DMS153 (cell line): ENCODE results near the gene LRRC61.
"Not testable (repeated sequence)": the region's sequence is repeated elsewhere in the genome, so short reads cannot be mapped to it uniquely, and the experiment has no call there.

Experiments
- DNase-seq: peaks from one replicate; lab custom pipeline; 2025; lab: John Stamatoyannopoulos, UW

Gene LRRC61

GRCh38 chr7:150322833-150323681 lies at the start of gene LRRC61, which contains the start of gene ACTR3C:
Gene LRRC61 (plus strand): TSS chr7:150323355. CDS start chr7:150336862, 13,507 bp downstream.
Gene ACTR3C (minus strand): TSS chr7:150323545. CDS start chr7:150295296, 28,249 bp downstream.
- DNase-seq = peak; percentile 71

- DNase-seq = peak; percentile 1
Observed at GRCh38 chr7:150276132-150276695, 46.9 kb upstream of the LRRC61 start.

DNA sequence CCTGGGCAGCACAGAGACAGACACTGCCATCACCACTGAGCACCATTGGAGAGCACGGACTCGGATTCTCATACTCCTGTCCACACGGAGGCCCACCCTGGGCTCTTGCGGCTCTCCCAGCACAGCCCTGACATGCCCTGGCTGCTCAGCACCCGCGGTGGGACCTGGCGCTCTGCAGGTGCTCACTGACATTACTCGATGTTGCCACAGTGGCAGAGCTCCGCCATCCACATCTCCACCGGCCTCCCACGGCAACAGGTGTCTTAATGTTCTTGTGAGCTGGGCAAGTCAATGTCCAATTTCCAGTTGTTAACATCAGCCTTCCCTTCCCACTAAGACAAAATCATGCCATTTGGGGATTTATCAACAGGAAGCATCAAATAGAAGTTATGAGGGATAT lies 44.8 kb upstream of the LRRC61 start:
- not testable (repeated sequence) for DNase-seq

DNA sequence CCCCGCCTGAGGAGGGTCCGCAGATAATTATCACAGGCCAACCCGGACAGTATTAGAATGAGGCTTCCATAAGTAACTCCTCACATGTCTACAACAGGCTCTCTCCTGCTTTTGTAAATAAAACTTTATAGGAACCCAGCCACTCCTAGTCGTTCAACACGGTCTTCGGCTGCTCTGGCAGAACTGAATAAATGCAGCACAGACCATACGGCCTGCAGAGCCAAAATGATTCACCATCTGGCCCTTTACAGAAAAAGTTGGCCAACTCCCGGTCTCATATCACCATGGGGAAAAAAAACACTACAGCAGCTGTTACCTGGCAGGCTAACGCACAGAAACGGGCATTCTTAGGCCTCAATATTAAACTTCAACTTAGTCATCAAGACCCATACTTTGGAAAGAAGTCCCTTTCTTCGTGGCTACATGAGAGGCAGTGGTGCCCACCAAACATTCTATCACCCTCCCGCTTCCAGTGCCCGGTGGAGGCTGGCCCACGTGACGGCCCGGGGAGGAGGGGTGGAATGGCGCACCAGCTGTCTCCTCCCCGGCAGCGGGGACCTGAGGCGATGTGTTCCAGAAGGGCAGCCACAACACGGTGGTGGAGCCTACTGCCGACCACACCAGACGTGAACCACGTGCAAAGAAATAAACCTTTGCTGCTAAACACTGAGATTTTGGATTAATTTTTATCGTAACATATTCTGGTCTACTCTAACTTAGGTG lies 41.3 kb upstream of the LRRC61 start:
- not testable (repeated sequence) for DNase-seq

DNA sequence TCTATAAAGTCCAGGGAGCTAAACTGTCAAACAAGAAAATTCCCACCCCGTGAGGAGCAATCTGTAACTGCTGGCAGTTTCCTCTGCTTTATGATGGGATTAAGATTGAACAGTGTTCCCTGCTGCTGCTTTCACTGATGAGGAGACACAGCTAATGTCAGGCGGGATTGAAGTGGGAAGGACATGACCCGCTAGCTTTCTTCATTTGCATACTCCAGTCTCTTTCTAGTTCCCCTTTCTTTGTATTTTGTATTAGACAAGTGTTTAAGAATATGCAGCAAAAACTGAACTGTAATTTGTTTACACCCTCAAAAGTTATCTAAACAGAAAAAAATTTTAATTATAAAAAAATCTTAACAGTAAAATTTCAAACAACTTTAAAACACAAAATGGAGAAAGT lies 40.0 kb upstream of the LRRC61 start:
- not testable (repeated sequence) for DNase-seq

DNA sequence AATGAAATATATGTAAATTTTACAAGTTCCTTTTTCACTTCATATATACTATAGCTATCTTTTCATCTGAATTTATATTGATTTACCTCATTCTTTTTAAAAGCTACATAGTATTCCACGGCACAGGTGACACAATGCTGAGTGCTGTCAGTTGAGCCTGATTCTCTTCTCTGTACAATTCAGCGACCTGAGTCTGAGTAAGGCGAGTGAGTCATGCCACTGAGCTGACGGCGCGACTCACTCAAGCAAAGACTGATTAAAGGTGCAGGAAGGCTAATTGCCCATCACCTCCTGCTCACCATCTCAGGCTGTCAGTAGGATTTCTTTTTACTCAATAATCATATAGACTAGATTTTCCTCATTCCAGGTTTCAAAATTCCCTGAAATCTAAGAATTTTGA lies 39.5 kb upstream of the LRRC61 start:
- DNase-seq = not testable (repeated sequence)

DNA sequence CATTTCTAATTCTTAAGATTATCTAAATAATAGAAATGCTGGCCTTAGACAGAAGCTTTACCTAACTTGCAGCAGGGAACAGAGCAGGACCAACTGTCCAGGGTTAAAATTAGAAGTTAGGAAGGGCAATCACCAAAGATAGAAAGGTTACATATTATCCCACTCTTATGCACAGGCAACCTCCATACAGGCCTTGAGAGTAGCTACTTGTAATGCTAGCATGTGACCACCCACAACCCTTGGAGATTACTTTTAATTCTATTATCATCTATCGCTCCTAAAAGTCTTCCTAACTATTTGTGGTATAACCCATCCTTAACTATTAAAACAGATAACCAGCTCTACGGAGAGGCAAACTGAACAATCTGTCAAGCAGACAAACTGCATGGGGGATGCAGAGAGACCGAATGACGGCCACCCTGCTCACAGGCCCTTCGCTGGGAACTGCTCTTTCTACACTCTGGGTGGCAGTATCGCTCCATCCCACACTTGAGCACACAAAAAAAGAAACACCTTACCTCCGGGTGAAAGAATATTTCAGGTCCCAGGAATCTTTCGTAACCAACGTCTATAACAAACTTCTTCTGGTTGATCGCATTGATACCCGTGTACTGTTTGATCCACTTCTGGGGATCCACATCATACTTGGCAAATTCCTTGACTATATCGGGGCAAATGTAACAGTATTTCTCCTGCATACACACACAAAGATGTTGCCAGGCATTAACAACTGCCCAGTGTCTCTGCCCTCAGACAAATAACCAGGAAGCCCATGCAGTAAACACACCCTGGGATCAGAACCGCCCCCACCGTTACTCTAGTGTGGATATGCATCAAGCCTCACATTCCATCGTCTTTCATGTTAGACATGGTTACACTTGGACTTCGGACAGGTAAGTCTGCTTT lies 37.1 kb upstream of the LRRC61 start:
- DNase-seq = peak; percentile 18

- DNase-seq = not testable (repeated sequence)
Observed at GRCh38 chr7:150287815-150288214, 35.3 kb upstream of the LRRC61 start.

DNA sequence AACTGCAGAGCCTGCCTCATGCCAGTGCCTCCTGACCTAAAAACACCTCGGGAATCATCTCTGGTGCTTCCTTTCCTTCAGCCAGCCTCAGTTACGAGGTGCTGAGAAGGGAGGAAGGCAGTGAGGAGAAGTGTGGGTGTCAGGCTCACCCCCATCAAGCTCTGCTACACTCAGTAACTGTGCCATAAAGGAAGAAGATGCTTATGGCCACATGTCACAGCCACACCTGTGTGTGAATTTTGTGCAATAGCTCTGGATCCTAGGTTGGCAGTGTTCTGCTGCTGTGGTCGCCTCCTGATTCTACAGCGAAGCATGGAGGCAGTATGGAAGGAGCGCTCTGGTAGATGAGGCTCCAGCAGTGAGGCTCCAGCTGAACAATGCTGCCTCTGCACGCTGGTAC lies 34.3 kb upstream of the LRRC61 start:
- not testable (repeated sequence) for DNase-seq

- not testable (repeated sequence) for DNase-seq
Observed at GRCh38 chr7:150290317-150290716, 32.8 kb upstream of the LRRC61 start.

DNA sequence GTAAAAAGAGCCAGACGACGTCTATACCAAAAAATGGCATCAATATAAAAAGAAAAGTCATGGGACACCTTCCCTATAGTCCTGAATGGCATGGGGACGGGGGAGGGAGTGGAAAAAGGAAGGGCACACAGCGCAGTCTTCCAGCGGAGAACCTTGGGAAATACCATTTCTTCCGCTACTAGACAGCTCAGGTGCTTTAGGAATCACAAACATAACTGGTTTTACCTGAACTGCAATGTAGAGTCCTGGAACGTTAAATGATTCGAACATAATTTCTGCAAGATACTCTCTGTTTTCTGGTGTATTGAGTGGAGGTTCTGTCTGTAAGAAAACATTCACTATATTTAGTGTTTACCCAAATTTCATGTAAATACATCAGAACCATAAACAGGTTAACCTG lies 28.1 kb upstream of the LRRC61 start:
- not testable (repeated sequence) for DNase-seq

DNA sequence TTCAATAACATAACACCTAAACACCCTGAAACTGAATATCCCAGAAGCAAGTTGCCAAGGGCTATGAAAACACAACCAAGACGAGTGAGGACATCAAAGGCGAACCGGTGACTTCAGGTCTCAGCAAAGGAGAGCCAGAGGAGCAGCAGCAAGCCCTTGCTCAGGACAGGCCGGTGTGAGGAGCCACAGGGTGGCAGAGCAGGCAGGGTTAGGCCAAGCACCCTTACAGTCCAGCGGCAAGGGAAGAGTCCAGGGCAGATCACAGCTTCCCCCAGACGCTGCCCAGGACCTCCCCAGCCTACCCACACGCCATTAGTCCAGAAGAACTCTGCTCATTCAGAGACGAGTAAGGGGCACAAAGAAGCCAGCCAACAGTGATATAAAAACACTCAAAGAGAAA lies 27.5 kb upstream of the LRRC61 start:
- DNase-seq = not testable (repeated sequence)

- DNase-seq = not testable (repeated sequence)
Observed at GRCh38 chr7:150296802-150297201, 26.4 kb upstream of the LRRC61 start.

- DNase-seq = not testable (repeated sequence)
Observed at GRCh38 chr7:150297978-150298377, 25.2 kb upstream of the LRRC61 start.

GRCh38 chr7:150302908-150303310 lies 20.2 kb upstream of the LRRC61 start:
- DNase-seq = not testable (repeated sequence)

DNA sequence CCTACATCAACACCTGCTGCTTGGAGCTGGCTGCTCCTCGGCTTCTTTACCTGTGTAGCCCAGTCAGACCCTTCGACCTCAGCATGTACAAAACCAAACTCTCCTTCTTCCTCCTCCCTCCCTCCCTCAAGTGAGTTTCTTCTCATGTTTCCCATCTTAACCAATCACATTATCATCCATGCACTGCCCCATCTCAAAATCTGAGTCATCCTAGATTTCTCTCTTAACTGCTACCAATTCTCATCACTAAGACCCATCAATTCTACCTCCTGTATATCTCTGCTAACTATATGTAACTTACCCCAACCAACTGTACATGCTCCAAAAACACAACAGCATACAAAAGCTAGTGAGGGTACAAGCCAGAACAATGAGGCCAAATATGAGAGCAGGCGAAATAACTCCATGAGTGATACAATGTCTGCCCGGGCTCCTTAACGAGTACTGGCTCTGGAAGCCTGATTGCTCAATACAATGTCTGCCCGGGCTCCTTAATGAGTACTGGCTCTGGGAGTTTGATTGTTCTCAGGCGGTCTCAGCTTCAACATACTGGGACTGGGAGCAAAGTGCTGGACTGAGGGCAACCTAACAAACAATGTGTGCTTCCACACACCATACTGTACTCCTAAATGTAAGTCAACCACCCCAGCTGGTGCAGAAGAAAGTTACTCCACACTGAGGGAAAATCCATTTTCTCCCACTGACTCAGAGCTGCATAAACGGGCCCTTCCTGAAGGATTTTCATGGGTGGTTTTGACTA lies 18.5 kb upstream of the LRRC61 start:
- not testable (repeated sequence) for DNase-seq

GRCh38 chr7:150305259-150305902 lies 17.8 kb upstream of the LRRC61 start:
- not testable (repeated sequence) for DNase-seq

- DNase-seq = not testable (repeated sequence)
Observed at GRCh38 chr7:150305903-150306284, 17.3 kb upstream of the LRRC61 start.

DNA sequence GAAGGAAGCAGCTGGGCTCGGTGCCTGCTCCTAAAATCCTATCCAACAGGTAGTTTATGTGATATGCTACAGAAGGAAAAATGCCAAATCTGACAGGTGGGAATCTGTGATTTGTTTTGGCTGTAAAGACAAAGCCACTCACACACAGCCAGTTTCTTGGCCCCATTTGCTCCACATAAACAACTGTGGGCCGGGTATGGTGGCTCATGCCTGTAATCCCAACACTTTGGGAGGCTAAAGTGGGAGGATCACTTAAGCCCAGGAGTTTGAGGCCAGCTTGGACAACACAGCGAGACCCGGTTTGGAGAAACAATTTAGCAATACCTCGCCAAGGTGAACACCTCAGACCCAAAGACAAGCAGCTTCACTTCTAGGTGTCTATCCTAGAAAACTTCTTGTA lies 16.8 kb upstream of the LRRC61 start:
- DNase-seq = not testable (repeated sequence)

DNA sequence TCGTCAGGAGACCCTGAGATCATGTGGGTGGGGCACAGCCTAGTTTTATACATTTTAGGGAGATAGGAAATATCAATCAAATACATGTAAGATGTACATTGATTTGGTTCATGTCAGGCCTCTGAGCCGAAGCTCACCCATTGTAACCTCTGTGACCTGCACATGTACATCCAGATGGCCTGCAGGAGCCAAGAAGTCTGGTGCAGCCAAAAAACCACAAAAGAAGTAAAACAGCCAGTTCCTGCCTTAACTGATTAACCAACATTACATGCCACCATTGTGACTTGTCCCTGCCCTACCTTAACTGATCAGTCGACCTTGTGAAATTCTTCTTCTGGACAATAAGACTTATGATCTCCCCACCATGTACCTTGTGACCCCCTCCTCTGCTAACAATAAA lies 16.0 kb upstream of the LRRC61 start:
- DNase-seq = no peak
